ENCODE results near the gene PAX2.

PAX2 gene

GRCh38 chr10:100780324-100780723, 34.9 kb downstream of the PAX2 start:
- no peaks in the 10 kb centered on the region for H3K9me3 Mint-ChIP-seq
- ATAC-seq (replicated peaks; ENCODE audit: extremely low read depth, poor library complexity, severe bottlenecking) (no peak), DNase-seq (ENCODE audit: low spot score in 2 of 2) (no peak)
- H3K4me3 Mint-ChIP-seq: no peak overlapping the region
- peaks cover 45% of the 10 kb centered on the region for H3K27me3 Mint-ChIP-seq
- H3K4me1 Mint-ChIP-seq: no peaks in the 10 kb centered on the region
- no peaks in the 10 kb centered on the region for H3K36me3 Mint-ChIP-seq (ENCODE audit: insufficient read depth)
- no peak overlapping the region for H3K27ac Mint-ChIP-seq (ENCODE audit: low read depth)

- Mint-ChIP-seq H3K4me1 (no peaks in the 10 kb centered on the region), H3K27ac (ENCODE audit: low read depth) (no peak overlapping the region), H3K4me3 (no peak overlapping the region), H3K9me3 (no peaks in the 10 kb centered on the region), H3K36me3 (ENCODE audit: insufficient read depth) (no peaks in the 10 kb centered on the region), H3K27me3 (peaks cover 45% of the 10 kb centered on the region)
- ATAC-seq (replicated peaks; ENCODE audit: extremely low read depth, poor library complexity, severe bottlenecking): no peak
- no peak for DNase-seq (ENCODE audit: low spot score in 2 of 2)
These were observed 35.8 kb downstream of the PAX2 start for GRCh38 chr10:100781145-100781665.

- ATAC-seq (replicated peaks; ENCODE audit: extremely low read depth, poor library complexity, severe bottlenecking): no peak
- peaks cover 51% of the 10 kb centered on the region for H3K27me3 Mint-ChIP-seq
- H3K27ac Mint-ChIP-seq (ENCODE audit: low read depth): no peak overlapping the region
- H3K4me3 Mint-ChIP-seq: no peak overlapping the region
- DNase-seq (ENCODE audit: low spot score in 2 of 2): no peak
- peaks cover 3% of the 10 kb centered on the region for H3K36me3 Mint-ChIP-seq (ENCODE audit: insufficient read depth)
- H3K4me1 Mint-ChIP-seq: no peaks in the 10 kb centered on the region
- H3K9me3 Mint-ChIP-seq: no peaks in the 10 kb centered on the region
These were observed 37.3 kb downstream of the PAX2 start for GRCh38 chr10:100782461-100783244.

GRCh38 chr10:100784126-100784525, 38.7 kb downstream of the PAX2 start:
- H3K36me3 Mint-ChIP-seq (ENCODE audit: insufficient read depth): peaks cover 4% of the 10 kb centered on the region
- H3K27me3 Mint-ChIP-seq: peaks cover 59% of the 10 kb centered on the region
- no peak overlapping the region for H3K4me3 Mint-ChIP-seq
- H3K9me3 Mint-ChIP-seq: no peaks in the 10 kb centered on the region
- H3K27ac Mint-ChIP-seq (ENCODE audit: low read depth): no peak overlapping the region
- no peaks in the 10 kb centered on the region for H3K4me1 Mint-ChIP-seq
- ATAC-seq (replicated peaks; ENCODE audit: extremely low read depth, poor library complexity, severe bottlenecking) (no peak), DNase-seq (ENCODE audit: low spot score in 2 of 2) (no peak)

- ATAC-seq (replicated peaks; ENCODE audit: extremely low read depth, poor library complexity, severe bottlenecking): no peak
- Mint-ChIP-seq H3K27me3 (peaks cover 56% of the 10 kb centered on the region), H3K4me3 (no peak overlapping the region), H3K9me3 (no peaks in the 10 kb centered on the region), H3K27ac (ENCODE audit: low read depth) (no peak overlapping the region), H3K4me1 (no peaks in the 10 kb centered on the region), H3K36me3 (ENCODE audit: insufficient read depth) (peaks cover 4% of the 10 kb centered on the region)
- DNase-seq (ENCODE audit: low spot score in 2 of 2): no peak
These were observed 41.2 kb downstream of the PAX2 start for GRCh38 chr10:100786591-100786990.

GRCh38 chr10:100788002-100788903, 42.9 kb downstream of the PAX2 start:
- Mint-ChIP-seq H3K4me1 (no peaks in the 10 kb centered on the region), H3K27me3 (peaks cover 73% of the 10 kb centered on the region), H3K27ac (ENCODE audit: low read depth) (no peak overlapping the region), H3K4me3 (no peak overlapping the region), H3K36me3 (ENCODE audit: insufficient read depth) (peaks cover 4% of the 10 kb centered on the region), H3K9me3 (no peaks in the 10 kb centered on the region)
- ATAC-seq (replicated peaks; ENCODE audit: extremely low read depth, poor library complexity, severe bottlenecking) (no peak), DNase-seq (ENCODE audit: low spot score in 2 of 2) (no peak)

- ATAC-seq (replicated peaks; ENCODE audit: extremely low read depth, poor library complexity, severe bottlenecking): no peak
- H3K27me3 Mint-ChIP-seq: peaks cover 86% of the 10 kb centered on the region
- DNase-seq (ENCODE audit: low spot score in 2 of 2): no peak
- no peaks in the 10 kb centered on the region for H3K4me1 Mint-ChIP-seq
- H3K9me3 Mint-ChIP-seq: no peaks in the 10 kb centered on the region
- no peak overlapping the region for H3K4me3 Mint-ChIP-seq
- H3K27ac Mint-ChIP-seq (ENCODE audit: low read depth): no peak overlapping the region
- H3K36me3 Mint-ChIP-seq (ENCODE audit: insufficient read depth): peaks cover 4% of the 10 kb centered on the region
These were observed 45.4 kb downstream of the PAX2 start for GRCh38 chr10:100790761-100791208.

GRCh38 chr10:100791369-100792058, 46.1 kb downstream of the PAX2 start:
- Mint-ChIP-seq H3K27me3 (peaks cover 86% of the 10 kb centered on the region), H3K9me3 (no peaks in the 10 kb centered on the region), H3K27ac (ENCODE audit: low read depth) (no peak overlapping the region)

GRCh38 chr10:100792574-100792973, 47.2 kb downstream of the PAX2 start:
- H3K4me1 Mint-ChIP-seq: no peaks in the 10 kb centered on the region
- H3K27ac Mint-ChIP-seq (ENCODE audit: low read depth): no peak overlapping the region
- no peak for ATAC-seq (replicated peaks; ENCODE audit: extremely low read depth, poor library complexity, severe bottlenecking)
- H3K4me3 Mint-ChIP-seq: no peak overlapping the region
- H3K27me3 Mint-ChIP-seq: peaks cover 86% of the 10 kb centered on the region
- H3K9me3 Mint-ChIP-seq: no peaks in the 10 kb centered on the region
- H3K36me3 Mint-ChIP-seq (ENCODE audit: insufficient read depth): peaks cover 2% of the 10 kb centered on the region
- no peak for DNase-seq (ENCODE audit: low spot score in 2 of 2)

More at GRCh38 chr10:100791369-100792058, 46.1 kb downstream of the PAX2 start:
- ATAC-seq (replicated peaks; ENCODE audit: extremely low read depth, poor library complexity, severe bottlenecking) (no peak), DNase-seq (ENCODE audit: low spot score in 2 of 2) (no peak)
- no peak overlapping the region for H3K4me3 Mint-ChIP-seq
- peaks cover 4% of the 10 kb centered on the region for H3K36me3 Mint-ChIP-seq (ENCODE audit: insufficient read depth)
- no peaks in the 10 kb centered on the region for H3K4me1 Mint-ChIP-seq

GRCh38 chr10:100793055-100793454, 47.7 kb downstream of the PAX2 start:
- no peak for ATAC-seq (replicated peaks; ENCODE audit: extremely low read depth, poor library complexity, severe bottlenecking)
- peaks cover 85% of the 10 kb centered on the region for H3K27me3 Mint-ChIP-seq
- no peak for DNase-seq (ENCODE audit: low spot score in 2 of 2)
- H3K4me3 Mint-ChIP-seq: no peak overlapping the region
- no peaks in the 10 kb centered on the region for H3K4me1 Mint-ChIP-seq
- H3K9me3 Mint-ChIP-seq: no peaks in the 10 kb centered on the region
- no peak overlapping the region for H3K27ac Mint-ChIP-seq (ENCODE audit: low read depth)
- H3K36me3 Mint-ChIP-seq (ENCODE audit: insufficient read depth): peaks cover 2% of the 10 kb centered on the region

GRCh38 chr10:100799881-100800280, 54.5 kb downstream of the PAX2 start:
- Mint-ChIP-seq H3K4me1 (no peaks in the 10 kb centered on the region), H3K9me3 (no peaks in the 10 kb centered on the region), H3K27ac (ENCODE audit: low read depth) (no peak overlapping the region), H3K27me3 (peaks cover 85% of the 10 kb centered on the region), H3K36me3 (ENCODE audit: insufficient read depth) (no peaks in the 10 kb centered on the region), H3K4me3 (no peak overlapping the region)
- ATAC-seq (replicated peaks; ENCODE audit: extremely low read depth, poor library complexity, severe bottlenecking): no peak
- no peak for DNase-seq (ENCODE audit: low spot score in 2 of 2)

- Mint-ChIP-seq H3K27ac (ENCODE audit: low read depth) (no peak overlapping the region), H3K9me3 (no peaks in the 10 kb centered on the region), H3K36me3 (ENCODE audit: insufficient read depth) (no peaks in the 10 kb centered on the region), H3K4me1 (no peaks in the 10 kb centered on the region), H3K4me3 (no peak overlapping the region), H3K27me3 (peaks cover 85% of the 10 kb centered on the region)
- no peak for DNase-seq (ENCODE audit: low spot score in 2 of 2)
- no peak for ATAC-seq (replicated peaks; ENCODE audit: extremely low read depth, poor library complexity, severe bottlenecking)
These were observed 55.5 kb downstream of the PAX2 start for GRCh38 chr10:100800931-100801330.
